GM12874 (cell line): Measurements from ENCODE around the gene GRAMD1A.

Experiments used
- TF ChIP-seq, protein P1 (sequence below): IDR thresholded peaks from 2 replicates; pipeline ENCODE4 v1.5.1; 2011; ENCODE audit warnings: low read depth, mild to moderate bottlenecking, control low read depth, low read length, moderate library complexity; ENCODE audit not compliant: insufficient read depth

The GRAMD1A gene

DNA sequence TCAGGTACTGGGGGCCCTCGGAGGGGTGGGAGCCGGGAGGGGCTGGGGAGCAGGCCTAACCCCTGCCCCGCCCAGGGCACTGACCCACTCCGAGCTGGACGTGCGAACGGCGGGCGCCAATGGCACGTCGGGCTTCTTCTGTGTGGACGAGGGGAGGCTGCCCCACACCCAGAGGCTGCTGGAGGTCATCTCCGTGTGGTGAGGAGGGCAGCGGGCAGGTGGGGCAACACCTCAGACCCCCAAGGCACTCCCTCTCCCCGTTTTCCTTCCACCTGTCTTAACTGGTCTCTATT is 59.6 kb downstream of the GRAMD1A start:
- TF ChIP-seq, protein P1, sequence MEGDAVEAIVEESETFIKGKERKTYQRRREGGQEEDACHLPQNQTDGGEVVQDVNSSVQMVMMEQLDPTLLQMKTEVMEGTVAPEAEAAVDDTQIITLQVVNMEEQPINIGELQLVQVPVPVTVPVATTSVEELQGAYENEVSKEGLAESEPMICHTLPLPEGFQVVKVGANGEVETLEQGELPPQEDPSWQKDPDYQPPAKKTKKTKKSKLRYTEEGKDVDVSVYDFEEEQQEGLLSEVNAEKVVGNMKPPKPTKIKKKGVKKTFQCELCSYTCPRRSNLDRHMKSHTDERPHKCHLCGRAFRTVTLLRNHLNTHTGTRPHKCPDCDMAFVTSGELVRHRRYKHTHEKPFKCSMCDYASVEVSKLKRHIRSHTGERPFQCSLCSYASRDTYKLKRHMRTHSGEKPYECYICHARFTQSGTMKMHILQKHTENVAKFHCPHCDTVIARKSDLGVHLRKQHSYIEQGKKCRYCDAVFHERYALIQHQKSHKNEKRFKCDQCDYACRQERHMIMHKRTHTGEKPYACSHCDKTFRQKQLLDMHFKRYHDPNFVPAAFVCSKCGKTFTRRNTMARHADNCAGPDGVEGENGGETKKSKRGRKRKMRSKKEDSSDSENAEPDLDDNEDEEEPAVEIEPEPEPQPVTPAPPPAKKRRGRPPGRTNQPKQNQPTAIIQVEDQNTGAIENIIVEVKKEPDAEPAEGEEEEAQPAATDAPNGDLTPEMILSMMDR, result no peak

DNA sequence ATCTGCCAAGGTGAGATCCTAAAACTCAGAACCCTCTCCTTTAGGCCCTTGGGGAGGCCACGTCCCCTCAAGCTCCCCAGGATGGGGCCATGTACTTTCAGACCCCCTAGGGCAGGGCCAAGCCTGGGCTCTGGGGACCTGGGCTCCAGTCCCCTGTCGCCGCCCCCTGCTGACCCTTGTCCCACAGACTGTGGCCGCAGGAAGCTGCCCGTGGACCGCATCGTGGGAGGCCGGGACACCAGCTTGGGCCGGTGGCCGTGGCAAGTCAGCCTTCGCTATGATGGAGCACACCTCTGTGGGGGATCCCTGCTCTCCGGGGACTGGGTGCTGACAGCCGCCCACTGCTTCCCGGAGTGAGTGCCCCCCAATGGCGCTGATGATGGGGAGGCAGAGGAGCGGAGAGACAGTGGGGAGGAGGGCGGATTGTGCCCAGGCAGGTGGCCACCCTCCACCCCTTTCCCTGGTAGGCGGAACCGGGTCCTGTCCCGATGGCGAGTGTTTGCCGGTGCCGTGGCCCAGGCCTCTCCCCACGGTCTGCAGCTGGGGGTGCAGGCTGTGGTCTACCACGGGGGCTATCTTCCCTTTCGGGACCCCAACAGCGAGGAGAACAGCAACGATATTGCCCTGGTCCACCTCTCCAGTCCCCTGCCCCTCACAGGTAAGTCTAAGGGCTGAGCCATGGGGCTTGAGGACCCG is 60.2 kb downstream of the GRAMD1A start:
- TF ChIP-seq, protein P1, result no peak

DNA sequence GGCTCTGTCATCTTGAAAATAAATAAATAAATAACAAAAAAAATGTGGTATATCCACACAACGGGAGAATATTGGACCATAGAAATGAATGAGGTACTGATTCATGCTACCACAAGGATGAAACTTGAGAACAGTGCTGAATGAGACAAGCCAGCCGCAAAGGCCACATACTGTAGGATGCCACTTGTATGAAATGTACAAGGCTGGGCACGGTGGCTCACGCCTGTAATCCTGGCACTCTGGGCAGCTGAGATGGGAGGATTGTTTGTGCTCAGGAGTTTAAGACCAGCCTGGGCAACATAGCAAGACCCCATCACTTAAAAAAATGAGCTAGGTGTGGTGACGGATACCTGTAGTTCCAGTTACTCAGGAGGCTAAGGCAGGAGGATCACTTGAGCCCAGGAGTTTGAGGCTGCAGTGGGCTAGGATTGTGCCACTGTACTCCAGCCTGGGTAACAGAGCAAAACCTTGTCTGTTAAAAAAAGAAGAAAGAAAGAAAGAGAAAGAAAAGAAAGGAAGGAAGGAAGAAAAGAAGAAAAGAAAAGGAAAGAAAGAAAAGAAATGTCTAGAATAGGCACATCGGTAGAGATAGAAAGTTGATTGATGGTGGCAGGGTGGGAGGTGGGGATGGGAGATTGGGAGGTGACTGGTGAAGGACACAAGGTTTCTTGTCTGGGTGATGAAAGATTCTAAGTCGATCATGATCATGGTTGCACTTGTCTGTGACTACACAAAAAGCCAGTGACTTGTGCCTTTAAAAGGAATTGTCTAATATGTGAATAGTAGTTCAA is 61.7 kb downstream of the GRAMD1A start:
- TF ChIP-seq, protein P1, result no peak

DNA sequence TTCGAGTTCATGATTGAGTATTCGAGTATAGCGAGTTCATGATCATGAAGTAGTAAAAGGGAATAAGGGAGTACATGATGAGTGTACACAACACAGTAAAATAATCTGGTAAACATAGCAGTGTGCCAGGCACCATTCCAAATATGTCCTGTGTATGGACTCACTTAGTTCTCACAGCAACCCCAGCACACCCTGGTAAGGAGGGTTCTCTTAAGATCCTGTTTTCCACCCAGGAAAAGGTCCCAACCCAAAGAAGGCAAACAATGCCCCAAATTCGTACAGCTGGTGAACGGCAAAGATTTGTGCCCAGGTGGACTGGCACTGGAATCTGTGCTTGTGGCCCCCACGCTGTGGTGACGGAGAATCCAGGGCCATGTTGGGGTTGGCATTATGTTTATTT is 62.8 kb downstream of the GRAMD1A start:
- TF ChIP-seq, protein P1, result no peak

DNA sequence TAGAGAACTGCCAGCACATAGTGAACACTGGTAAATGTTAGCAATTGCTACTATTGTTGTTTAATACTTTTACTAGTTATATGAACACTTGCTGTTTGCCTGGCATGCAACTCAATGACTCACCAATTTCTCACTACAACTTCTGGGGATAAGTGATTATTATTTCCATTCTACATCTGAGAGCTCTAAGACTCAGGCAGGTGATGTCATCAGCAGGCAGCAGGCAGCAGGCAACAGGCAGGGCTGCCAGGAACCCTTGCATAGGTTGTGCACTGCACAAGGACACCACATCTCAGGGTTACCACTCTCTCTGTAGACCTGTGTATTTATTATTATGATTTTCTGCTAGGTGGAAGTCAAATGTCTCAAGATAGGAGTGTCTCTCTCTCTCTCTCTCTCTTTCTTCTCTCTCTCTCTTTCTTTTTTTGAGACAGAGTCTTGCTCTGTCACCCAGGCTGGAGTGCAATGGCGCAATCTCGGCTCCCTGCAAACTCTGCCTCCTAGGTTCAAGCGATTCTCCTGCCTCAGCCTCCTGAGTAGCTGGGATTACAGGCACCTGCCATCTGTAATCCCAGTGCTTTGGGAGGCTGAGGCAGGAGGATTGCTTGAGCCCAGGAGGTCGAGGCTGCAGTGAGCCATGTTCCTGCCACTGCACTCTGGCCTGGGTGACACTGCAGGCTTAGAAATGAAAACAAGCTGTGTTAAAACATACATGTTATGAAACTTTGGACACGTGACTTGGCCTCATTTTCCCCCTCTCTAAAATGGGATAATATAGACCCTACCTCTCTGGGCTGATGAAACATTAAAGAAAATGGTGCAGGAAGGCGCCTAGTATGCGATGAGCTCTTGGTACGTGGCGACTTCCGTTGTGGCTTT is 64.1 kb downstream of the GRAMD1A start:
- TF ChIP-seq, protein P1, result no peak

DNA sequence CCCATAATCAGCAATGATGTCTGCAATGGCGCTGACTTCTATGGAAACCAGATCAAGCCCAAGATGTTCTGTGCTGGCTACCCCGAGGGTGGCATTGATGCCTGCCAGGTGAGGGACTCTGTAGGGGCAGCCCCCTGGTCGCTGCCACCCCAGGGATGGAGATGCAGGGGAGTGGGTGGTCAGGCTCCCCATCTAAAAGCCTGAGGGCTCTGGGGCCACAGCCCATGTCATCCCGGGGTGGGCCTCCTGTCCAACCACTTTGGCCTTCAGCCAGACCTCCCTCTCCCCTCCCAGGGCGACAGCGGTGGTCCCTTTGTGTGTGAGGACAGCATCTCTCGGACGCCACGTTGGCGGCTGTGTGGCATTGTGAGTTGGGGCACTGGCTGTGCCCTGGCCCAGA is 65.5 kb downstream of the GRAMD1A start:
- TF ChIP-seq, protein P1, result no peak

DNA sequence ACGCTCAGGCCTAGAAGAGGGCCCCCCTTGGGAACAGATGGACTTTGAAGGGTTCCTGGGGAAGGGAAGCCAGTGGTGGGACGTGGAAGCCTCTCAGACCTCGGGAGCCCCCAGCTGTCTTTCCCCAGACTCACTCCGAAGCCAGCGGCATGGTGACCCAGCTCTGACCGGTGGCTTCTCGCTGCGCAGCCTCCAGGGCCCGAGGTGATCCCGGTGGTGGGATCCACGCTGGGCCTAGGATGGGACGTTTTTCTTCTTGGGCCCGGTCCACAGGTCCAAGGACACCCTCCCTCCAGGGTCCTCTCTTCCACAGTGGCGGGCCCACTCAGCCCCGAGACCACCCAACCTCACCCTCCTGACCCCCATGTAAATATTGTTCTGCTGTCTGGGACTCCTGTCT is 66.0 kb downstream of the GRAMD1A start:
- TF ChIP-seq, protein P1, result no peak
